NCI-H460 (cell line): ENCODE results near the gene PABPN1L. TPM values are rescaled to one million over a fixed set of nuclear protein-coding genes. Genes with fewer than 3 reads are reported as not detected.

ENCODE experiments used
- DNase-seq: peaks from one replicate; pipeline ENCODE4 v3.0.0-alpha.2; 2016; ENCODE audit warnings: low read depth; ENCODE audit errors: extremely low read depth
- polyA plus RNA-seq: library from polyadenylated mRNA; depleted of rRNA; stranded (reverse); fragments of >200 nt; gene quantifications from 2 replicates; pipeline ENCODE4 v1.2.3, GENCODE V29; 2014; cell fraction: nucleus; rRNA removed
- total RNA-seq: library from RNA; depleted of rRNA; stranded (reverse); fragments of >200 nt; shearing (Covaris generic); gene quantifications from 2 replicates; pipeline ENCODE4 v1.2.3, GENCODE V29; 2014; rRNA removed

PABPN1L gene, protein sequence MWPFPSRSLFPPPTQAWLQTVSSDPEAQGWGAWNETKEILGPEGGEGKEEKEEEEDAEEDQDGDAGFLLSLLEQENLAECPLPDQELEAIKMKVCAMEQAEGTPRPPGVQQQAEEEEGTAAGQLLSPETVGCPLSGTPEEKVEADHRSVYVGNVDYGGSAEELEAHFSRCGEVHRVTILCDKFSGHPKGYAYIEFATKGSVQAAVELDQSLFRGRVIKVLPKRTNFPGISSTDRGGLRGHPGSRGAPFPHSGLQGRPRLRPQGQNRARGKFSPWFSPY
- 0.43 TPM in 1 of 2 replicates, not detected in the other for total RNA-seq
- not detected in 2 replicates for polyA plus RNA-seq

- DNase-seq: no peak
These were observed at the start of gene PABPN1L for GRCh38 chr16:88866151-88866920. TSS of gene PABPN1L (minus strand) at chr16:88866660. CDS start at chr16:88866606, 54 bp downstream.

DNA sequence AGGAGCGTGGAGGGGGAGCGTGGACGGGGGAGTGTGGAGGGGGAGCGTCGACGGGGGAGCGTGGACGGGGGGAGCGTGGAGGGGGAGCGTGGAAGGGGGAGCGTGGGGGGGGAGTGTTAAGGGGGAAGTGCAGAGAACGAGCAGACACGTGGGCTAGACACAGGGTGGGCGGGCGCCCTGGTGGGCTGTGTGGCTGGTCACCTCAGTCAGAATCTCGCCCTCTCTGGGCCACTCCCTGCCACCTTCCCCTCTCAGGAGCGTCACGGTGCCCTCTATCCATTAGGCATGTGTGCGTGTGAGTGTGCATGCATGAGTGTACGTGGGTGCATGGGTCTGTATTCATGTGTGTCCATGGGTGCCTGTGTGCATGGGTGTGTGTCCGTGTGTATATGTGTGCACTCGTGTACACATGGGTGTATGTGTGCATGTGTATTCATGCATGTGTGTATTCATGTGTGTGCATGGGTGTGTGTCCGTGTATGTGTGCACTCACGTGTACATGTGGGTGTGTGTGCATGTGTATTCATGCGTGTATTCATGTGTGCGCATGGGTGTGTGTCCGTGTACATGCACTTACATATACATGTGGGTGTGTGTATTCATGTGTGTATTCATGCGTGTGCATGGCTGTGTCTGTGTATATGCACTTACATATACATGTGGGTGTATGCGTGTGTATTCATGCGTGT lies 49.3 kb upstream of the PABPN1L start:
- DNase-seq: no peak

GRCh38 chr16:88914750-88915368 lies 48.4 kb upstream of the PABPN1L start:
- DNase-seq: no peak

DNA sequence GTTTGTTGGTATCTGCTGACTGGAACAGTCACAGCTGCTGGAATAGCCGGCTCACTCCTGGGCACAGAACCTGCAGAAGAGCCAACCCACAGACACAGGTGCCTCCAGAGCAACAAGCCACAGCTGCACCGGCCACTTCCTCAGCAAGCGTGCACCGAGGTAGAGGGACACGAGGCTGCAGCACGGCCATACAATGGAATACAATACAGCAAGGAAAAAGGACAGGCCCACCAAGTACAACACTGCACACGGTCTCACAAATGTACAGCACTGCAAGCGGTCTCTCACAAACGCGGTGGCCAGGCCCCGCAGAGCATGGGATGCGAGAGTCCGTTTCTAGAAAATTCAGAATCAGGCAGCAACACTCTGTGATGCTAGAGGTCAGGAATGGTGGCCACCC lies 47.4 kb upstream of the PABPN1L start:
- no peak for DNase-seq

- no peak for DNase-seq
These were observed 46.6 kb upstream of the PABPN1L start for GRCh38 chr16:88913001-88913612.

DNA sequence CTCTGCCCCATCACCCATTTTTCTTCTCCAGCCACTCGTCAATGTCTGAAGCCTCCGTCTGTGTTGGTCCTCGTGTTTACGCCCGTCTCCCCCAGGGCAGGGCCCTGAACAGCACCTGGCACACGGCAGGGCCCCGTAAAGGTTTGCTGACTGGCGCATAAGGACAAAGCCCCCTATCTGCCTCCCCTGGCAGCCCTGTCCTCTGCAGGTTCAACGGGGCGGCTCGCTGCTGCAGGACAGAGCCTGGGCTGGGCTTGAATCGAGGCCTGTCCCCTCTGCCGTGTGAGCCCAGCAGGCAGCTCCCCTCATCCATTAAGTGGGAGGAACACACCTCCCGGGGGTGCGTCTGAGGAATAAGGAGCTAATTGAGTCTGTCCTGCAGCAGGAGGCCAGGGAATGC lies 46.1 kb upstream of the PABPN1L start:
- DNase-seq: no peak

- no peak for DNase-seq
These were observed 45.5 kb upstream of the PABPN1L start for GRCh38 chr16:88911946-88912310.

DNA sequence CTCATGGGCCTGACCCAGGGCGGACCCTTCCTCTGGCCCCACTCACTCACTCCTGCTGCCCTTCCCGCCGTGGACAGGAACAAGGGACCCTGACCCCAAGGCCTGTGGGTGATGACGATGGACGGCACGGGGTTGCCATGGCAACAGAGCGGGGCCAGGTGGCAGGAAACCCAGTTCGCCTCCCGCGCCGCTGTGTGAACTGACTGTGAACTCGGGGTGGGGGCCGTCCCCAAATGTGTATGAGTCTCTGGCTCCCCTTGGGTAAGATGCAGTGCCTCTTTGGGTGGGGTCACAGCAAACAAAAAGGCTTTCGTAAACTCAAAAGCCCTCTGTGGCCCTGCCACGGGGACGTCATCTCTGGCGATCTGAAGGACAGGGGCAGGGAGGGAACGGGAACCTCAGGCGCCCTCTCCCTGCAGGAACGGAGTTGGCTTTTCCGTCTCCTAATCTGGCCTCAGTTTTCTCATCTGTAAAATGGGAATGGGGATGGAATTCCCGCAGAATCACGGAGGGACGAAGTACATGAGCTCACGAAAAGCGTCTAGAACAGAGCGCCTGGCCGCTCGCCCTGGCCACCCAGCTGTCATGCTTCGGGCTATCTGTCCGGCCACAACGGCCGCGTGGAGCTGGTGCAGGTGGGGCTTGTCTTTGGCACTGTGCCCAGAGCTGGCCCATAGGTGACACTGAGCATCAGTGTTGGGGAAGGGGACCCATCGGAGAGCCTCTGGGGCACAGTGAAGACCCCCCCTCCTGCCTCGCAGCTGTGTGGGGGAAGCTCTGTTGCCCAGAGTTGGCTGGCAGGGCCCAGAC lies 44.9 kb upstream of the PABPN1L start:
- no peak for DNase-seq

DNA sequence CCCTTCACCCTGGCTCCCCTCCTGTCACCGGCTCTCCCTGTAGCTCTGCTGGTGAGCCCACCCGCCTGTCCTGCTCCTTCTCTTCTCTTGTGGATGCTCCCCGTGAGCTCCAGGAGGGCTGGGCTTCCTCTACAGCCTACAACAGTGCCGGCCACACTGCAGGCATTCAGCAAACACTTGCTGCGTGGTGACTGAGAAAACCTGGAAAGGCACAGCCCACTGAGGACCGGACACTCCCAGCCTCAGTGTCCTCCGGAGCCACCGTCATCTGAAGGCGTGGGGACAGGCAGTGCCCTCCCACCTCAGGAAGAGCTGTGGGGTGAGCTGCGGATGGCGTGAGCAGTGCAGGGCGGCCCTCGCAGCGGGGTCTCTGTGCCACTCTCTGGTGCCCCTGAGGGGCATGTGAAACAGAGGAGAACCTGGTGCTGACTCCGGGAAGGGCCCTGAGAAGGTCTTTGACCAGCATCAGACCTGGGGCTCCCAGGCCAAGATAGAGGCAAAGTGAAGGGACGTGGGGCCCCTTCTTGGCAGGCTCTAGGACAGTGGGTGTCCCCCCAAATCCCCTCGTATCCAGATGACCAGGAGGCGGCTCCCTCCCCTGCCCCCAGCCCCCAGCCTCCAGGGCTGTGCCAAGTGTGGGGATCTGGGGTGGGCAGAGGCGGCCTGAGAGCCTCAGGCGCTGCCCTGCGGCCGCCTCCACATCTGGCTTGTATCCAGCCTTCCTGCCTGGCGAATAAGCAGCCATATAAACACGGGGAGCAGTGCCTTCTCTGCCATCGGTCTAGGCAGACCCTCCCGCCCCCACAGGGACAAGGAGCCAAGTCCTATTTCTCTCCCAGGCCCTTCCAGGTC lies 44.0 kb upstream of the PABPN1L start:
- no peak for DNase-seq

- no peak for DNase-seq
These were observed 43.2 kb upstream of the PABPN1L start for GRCh38 chr16:88909431-88910210.

GRCh38 chr16:88908307-88908706 lies 41.8 kb upstream of the PABPN1L start:
- DNase-seq: no peak

- no peak for DNase-seq
These were observed 41.3 kb upstream of the PABPN1L start for GRCh38 chr16:88907768-88908167.

DNA sequence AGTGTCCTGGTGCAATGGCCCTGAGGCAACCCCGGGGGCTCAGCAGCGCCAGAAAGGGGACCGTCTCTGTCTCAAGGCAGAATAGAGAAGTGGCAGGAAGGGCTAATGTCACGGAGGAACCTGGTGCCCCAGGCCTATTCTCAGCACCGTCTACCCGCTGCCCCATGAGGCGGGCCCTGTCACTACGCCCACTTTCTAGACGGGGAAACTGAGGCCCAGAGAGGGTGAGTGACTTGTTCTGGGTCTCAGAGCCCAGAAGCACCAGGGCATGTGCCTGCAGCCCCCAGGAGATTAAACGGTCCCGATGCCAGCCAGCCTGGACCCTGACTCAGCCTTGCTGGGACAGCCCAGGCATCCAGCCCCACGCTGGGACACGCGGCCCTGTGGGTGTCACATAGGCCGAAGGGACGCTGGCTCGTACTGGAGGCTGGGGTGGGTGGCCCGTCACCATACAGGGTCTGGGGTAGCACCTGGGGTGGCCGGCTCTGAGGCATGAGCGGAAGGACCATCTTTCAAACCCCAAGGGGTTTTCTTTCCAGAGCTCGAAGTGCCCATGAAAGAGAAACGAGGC lies 40.2 kb upstream of the PABPN1L start:
- no peak for DNase-seq

DNA sequence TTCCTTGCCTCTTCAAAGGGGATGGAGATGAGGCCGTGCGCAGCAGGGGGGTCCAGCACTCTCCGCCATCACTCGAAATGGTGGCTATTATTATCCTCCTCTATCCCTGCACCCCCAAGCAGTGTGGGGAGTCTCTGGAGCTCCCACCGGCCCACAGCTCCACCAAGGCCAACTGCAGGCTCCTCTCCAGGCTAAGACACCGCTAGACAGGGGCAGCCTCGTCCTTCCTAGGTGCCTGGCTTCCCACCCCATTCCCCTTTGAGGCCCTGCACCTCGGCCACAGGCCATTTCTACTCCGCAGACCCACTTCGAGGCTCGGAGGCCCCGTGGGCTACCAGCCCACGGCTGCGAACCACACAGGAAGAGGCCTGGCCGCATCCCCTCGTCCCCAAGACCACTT lies 39.6 kb upstream of the PABPN1L start:
- no peak for DNase-seq

- no peak for DNase-seq
These were observed 39.1 kb upstream of the PABPN1L start for GRCh38 chr16:88905563-88905962.

- no peak for DNase-seq
These were observed 38.4 kb upstream of the PABPN1L start for GRCh38 chr16:88904676-88905365.

DNA sequence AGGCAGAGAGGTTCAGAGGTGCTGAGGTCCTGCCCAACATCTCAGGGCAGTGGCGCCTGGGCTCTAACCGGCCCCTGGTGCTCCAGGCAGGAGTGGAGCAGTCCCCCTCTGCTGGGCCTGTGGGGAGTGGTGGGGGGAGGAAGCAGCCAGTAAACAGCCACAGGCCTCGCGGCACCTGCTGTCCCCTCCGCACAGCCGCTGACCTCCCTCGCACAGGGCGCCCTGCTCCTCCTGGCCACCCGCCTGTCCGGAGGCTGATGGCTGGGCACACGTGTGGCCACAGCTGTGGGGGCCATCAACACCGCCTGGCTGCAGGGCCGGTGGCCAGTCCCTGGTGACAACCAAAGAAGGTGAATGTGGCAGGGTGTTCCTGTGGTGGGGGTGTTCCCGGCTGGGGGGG lies 36.8 kb upstream of the PABPN1L start:
- DNase-seq: no peak
